HG02759 (cell line): ENCODE measurements around the gene GPX7.
"Not testable (repeated sequence)": the region's sequence is repeated elsewhere in the genome, so short reads cannot be mapped to it uniquely, and the experiment has no call there.

Experiments used
- ATAC-seq: cut with Tn5 transposase; IDR thresholded peaks from one replicate; pipeline ENCODE4 v1.9.1; 2021; ENCODE audit warnings: mild to moderate bottlenecking, moderate library complexity; ENCODE audit not compliant: unreplicated experiment

The GPX7 gene

DNA sequence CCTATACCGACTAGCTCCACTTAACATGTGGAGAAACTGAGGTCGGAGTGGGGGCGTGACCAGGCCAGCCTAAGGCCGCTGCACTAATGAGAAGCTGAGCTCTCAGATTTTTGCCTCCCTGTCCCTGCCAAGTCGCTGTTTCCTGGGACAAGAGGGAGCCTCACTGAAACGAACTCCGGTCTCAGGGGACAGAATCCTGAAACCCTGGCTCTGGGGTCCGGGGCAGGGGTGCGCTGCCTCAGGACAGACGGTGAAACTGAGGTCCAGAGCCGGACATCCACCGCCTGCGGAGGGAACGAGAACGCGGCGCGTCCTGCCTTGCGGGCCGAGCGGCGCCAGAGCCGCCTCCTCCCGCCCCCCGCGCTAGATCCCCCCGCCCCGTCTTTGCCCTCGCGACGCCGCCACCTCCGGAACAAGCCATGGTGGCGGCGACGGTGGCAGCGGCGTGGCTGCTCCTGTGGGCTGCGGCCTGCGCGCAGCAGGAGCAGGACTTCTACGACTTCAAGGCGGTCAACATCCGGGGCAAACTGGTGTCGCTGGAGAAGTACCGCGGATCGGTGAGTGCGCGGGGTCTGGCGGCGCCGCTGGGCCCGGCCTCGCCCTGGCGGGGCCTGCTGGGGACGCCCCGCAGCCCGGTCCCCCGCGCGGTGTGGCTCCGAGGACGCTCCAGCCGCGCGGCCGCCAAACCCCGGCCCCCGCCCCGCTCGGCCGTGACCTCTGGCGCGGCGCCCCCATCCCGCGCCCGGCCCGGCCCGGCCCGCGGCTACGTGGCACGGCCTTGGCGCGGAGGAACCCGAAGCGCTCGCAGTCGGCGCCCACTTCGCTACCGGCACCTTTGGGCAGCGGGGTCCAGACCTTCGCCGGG is at the start of gene GPX7:
Gene GPX7 (plus strand): TSS at position 381 of the 865 bp plus-strand sequence. CDS start 39 bp downstream, at position 420.
- no peak for ATAC-seq

DNA sequence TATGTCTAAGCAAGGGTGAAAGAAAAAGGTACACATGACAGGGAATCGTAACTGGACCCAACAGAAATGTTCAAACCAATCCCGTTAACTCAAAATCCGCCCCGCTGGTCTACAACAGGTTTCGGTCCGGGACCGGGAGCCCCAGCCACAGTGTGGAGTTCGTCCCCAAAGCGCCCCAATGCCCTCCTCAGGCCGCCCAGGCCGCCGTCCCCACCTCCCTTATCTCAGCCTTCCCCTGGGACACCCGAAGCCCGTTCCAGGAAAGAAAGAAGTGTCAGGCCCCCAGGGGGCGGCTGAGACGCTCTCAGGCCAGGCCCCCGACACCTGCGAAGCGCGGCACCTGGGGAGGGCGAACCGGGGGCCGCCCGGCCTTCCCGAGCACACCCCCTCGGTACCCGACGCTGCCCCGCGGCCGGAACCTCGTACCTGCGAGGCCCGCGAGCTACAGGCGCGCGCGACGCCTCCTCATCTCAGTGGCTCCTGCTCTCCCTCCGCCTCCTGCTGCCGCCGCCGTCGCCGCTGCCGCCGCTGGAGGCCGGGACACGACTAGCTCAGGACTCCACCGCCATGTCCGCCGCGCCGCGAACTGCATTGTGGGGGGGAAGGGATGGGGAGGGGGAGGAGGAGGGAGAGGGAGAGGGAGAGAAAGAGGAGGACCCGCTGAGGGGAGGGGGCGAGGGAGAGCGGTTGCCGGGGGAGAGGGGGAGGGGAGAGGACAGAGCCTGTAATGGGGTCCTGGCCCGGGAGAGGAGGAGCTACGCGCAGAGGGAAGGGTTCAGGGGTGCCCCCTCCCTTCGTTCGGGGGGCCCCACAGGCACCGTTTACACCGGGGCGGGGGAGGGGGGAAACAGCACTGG is 49.4 kb upstream of the GPX7 start, which contains the start of gene TUT4:
Gene TUT4 (minus strand): TSS at position 588 of the 857 bp plus-strand sequence. CDS start 26,812 bp downstream, outside the sequence.
- peak; percentile 50 for ATAC-seq

DNA sequence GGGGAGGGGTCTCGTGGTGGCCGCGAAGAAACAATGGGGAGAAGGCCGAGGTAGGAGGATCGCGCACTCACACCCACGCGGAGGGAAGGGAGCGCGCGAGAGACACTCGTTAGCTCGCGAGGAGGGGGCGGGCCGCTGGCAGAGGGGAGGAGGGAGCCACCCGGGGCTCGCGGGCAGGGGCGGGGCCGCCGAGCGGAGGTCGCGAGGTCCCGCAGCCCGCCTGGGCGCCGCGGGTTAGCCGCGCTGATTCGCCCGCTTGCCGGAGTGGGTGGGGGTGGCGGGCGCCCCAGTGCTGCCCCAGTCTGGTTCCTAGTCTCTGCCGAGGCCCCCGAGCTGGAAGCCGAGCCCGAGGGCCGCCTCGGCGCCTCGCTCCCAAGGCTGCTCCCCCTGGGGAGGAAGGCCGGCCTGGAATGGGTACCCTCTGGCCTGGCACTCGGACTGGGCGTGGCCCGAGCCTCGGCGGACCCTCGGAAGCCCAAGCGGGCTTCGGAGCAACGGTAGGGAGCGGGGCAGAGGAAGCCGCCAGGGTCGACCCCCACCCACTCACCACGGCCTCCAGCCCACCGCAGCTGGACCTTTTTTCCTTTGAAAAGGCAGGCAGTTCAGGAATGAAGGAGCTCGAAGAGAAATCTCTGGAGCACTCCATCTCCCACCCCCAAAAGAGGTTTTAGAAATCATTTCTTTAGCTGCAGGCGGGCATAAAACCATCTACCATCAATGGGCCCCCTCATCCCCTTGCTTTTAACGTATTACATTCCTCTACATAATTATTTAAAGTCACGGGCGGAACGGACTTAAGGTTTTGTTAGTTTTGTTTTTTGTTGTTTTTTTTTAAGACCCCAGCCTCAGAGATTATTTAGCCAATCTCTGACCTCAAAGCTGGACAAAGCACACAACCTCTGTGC is 48.6 kb upstream of the GPX7 start:
- peak; percentile 76 for ATAC-seq

DNA sequence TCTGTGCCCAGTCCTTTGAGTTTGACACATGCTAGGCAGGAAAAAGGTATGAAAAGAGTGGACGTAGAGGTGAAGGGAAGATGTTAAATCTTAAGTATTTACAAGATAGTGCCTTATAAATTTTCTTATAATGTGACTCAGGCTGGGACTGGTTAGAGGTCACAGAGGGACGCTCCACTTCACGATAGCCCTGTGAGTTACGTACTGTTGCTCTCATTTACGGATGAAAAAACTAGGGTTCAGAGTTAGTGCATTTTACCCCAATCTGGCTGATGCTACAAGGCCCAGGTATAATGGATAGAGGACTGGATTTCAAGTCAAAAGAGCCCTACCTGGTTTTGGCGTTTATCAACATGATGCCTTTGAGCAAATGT is 47.9 kb upstream of the GPX7 start:
- ATAC-seq: no peak

DNA sequence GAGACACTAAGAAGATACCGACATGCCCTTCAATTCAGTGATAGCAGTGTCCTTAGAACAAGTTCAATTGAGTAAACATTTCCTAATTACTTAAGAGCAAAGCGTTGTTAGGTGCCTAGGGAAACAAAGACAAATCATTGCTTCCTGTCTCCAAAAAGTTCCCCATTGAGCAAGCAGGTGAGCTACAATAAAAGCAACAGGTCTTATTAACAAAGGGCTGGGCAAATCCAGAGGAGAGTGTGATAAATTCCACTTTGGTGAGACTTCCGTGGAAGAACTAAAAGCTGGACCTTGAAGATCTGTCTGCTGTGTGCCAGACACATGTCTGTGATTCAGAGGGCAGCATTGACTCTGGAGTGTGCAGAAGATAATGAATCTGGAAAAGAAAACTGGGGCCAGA is 47.4 kb upstream of the GPX7 start:
- ATAC-seq: no peak

DNA sequence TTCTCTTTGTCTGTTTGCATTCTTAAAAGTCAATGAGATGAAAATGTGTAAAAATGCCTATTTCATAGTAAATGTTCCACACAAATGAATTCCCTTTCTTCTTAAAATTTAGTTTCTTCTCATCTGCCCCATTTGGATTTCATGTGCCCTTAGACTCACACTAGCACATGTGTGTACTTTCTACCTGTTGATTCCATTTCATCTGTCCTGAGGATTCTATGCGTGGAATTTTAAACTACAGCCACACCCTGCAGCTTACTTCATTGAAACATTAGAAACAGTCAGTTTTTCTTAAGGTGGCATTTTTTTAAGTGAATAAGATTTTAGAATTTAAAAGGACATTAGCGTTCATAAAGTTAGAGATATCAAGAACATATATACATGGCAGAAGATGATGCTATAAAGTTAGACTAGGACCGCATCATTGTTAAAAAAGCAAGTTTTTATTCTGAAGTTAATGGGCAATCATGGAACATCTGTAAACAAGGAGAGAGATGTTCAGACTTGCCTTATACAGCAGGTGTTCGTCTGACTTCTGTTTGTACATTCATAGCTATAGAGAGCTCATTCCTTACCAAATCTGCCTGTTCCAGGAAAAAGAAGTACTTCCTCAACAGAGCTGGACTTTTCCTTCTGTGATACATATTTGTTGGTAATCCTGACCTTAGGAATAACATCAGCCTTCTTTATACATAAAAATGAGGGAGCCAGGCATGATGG is 45.4 kb upstream of the GPX7 start:
- ATAC-seq: no peak

DNA sequence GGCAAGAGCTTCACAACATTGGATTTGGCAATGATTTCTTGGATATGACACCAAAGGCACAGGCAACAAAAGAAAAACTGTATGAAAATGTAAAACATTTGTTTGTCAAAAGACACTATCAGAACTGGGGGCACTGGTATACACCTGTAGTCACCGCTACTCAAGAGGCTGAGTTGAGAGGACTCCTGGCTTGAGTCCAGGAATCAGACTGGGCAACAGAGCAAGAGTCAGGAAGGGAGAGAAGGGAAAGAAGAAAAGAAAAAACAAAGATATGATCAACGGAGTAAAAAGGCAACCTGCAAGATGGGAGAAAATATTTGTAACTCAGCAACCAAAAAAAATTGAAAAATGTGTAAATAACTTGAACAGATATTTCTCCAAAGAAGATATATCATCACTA is 43.2 kb upstream of the GPX7 start:
- no peak for ATAC-seq

DNA sequence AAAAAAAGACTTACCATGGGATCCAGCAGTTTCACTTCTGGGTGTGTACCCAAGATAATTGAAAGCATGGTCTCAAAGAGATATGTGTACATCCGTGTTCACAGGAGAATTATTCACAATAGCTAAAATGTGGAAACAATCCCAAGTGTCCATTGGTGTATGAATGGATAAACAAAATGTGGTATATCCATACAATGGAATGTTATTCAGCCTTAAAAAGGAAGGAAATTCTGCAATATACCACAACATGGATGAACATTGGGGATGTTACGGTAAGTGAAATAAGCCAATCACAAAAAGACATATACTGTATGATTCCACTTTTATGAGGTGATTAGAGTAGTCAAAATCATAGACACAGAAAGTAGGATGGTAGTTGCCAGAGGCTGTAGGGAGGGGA is 42.3 kb upstream of the GPX7 start:
- ATAC-seq: no peak

DNA sequence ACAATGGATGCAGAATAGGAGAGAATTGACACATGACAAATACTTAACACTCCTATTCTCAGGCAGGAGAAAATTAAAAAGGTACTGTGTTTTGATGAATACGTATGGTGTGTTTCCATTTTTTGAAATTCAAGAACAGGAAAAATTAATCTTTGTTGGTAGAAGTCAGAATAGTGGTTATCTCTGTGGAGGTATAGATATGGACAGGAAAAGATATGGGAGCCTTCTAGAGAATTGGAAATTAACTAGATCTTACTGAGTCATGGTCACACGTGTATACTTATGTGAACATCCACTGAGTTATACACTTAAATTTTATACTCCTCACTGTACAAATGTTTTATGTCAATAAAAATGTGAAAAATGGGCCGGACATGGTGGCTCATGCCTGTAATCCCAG is 39.4 kb upstream of the GPX7 start:
- no peak for ATAC-seq

DNA sequence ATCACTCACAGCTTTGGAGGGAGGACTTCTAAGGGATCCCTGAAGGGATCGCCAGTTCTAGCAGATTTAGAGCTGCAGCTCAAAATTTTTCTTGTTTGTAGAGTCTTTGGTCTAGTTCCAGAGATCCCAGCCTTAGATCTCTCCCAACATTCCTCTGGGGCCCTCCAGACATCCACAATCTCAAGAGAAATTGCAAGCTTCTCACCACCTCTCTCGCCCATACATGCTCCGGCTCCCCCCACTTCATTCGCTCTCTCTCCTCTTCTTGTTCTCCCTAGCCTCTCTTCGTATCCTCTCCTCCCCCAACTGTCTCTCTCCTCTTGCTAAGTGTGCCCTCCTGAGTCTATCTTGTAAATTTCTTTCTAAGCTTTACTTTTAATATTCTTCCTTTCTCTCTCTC is 34.2 kb upstream of the GPX7 start:
- no peak for ATAC-seq

DNA sequence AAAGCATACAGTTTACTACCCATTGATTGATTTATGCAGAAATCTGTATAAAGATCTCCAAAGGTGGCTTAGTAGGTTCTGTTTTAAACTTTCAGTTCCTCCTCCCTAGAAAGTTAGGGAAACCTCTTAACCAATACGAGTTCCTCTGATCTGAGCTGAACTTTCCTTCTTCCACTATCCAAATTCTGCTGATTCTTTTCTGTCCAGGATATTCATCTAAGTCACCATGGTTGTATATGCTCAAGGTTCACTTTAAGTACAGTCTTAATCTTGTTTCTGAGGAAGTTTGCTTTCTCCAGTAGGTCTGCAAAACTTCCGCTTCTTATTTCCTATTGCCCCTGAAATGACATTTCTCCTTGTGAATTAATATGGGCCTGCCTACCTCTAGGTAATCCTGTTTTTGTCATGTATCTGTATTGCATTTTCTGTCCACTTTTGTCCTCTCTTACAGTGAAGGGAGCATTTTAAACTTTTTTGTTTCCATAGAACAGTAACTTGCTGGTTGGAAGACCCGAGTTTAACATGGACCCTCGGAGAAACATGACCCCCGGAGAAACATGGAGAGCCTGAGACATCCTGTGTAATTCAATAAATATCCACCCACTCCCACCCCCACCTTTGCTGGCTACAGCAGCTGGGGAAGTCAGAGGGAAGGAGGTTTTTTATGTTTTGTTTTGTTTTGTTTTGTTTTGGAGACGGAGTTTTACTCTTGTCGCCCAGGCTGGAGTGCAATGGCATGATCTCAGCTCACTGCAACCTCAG is 32.5 kb upstream of the GPX7 start:
- ATAC-seq: no peak

DNA sequence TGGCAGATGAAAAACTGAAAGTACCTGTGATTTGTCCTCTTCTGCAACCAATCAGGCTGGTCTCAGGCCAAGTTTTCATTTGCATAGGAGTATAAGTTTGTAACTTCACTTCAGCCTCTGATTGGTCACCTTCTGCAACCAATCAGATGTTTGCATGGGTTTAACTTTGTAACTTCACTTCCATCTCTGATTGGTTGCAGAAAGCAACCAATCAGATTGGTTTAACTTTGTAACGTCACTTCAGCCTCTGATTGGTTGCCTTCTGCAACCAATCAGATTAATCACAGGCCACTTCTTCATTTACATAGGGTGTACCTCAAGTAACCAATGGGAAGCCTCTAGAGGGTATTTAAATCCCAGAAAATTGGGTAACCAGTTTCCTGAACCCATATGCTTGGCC is 30.4 kb upstream of the GPX7 start:
- no peak for ATAC-seq

DNA sequence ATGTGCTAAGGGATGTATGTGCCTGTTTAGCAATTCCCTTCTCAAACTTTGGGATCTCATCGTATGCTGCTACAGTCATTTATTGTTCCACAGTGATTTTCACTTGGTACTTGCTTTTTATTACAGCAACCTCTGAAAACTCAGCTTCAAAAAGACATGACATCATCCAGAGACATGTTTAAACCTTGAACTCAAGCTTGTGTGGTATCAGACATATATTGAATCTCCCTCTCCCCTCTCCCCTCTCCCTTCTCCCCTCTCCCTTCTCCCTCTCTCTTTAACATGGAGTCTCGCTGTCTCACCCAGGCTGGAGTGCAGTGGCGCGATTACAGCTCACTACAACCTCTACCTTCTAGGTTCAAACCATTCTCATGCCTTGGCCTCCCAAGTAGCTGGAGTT is 29.8 kb upstream of the GPX7 start:
- no peak for ATAC-seq

DNA sequence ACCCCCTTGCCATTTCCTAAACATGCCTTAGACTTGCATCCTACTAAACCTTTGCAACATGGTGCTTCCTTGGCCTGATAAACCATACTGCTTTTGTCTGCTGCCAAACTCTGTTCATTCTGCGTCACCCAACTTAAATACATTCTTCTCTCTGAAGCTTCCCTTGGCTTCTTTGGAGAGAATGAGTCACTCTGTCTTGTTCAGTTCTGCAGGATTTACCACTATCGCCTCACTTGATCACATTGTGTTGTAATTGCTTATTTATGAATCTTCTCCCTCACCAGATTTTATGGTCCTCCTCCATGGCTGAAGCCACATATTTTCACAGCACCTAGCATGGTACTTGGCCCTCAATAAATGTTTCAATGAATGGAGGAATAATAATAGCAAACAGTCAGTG is 27.6 kb upstream of the GPX7 start:
- ATAC-seq: no peak

DNA sequence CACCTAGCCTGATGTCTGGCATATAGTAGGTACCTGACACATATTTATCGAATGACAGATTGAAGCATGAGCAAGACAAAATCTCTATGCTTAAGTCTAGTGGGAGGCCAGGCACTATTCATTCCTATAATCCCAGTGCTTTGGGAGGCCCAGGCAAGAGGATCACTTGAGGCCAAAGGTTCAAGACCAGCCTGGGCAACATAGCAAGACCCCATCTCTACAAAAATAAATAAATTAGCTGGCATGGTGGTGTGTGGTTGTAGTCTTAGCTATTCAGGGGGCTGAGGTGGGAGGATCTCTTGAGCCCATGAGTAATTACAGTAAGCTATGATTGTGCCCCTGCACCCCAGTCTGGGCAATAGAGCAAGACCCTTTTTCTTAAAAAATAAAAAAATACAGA is 26.1 kb upstream of the GPX7 start:
- no peak for ATAC-seq

DNA sequence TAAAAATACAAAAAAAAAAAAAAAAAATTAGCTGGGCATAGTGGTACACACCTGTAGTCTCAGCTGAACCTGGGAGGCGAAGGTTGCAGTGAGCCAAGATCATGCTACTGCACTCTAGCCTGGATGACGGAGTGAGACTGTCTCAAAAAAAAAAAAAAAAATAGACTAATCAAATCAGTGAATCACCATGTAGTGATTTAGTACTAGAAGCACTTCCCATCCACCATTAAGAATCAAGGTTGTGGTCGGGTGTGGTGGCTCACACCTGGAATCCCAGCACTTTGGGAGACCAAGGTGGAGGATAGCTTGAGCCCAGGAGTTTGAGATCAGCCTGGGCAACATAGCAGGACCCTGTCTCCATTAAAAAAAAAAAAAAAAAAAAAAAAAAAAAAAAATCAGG is 24.1 kb upstream of the GPX7 start:
- not testable (repeated sequence) for ATAC-seq

DNA sequence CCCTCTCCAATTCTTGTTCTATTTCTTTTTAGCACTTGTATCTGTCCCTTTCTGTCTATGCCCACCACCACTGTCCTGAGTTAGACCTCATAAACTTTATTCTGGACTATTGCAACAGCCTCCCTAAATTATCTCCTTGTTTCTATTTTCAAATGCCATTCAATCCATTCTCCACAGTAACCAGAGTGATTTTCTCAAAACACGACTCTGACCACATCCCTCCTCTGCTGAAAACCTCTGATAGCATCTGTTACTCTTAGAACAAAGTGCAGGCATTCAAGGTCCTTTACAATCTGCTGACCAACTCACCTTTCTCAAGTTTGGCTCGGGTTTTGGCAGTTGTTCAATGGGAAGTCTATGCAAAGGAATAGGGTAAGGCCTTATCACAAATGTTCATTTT is 22.8 kb upstream of the GPX7 start:
- no peak for ATAC-seq

DNA sequence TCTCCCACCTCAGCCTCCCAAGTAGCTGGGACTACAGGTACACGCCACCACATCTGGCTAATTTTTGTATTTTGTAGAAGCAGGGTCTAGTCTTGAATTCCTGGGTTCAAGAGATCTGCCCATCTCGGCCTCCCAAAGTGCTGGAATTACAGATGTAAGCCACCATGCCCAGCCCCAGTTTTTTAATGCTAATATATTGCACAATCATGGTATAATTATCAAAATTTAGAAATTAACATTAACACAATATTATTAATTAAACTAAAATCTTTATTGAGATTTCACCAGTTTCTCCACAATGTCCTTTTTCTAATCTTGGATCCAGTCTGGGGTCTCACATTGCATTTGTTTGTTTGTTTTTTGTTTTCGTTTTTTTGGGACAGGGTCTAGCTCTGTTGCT is 21.9 kb upstream of the GPX7 start:
- no peak for ATAC-seq

DNA sequence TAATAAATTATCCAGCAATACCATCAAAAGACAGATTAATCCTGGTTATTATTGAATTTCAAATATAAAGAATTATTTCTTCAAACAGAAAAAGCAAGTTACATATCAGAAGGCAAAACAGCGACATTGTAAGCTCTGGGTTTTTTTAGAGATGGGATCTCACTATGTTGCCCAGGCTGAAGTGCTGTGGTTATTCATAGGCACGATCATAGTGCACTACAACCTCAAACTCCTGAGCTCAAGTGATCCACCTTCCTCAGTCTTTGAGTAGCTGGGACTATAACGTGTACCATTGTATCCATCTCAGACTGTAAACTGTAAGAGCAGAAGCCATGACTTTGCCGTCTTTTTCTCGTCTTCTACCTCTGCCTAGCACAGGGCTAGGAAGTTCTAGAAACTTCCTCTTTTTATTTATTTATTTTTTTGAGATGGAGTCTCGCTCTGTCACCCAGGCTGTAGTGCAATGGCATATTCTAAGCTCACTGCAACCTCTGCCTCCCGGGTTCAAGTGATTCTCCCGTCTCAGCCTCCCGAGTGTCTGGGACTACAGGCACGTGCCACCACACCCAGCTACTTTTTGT is 20.0 kb upstream of the GPX7 start:
- no peak for ATAC-seq
